ENCODE data around the gene IQCK.

GRCh38 chr16:19680881-19681340, 37.2 kb upstream of the IQCK start:
- TF ChIP-seq EP300 (IDR thresholded peaks at IDR 0.05) (no peak), CTCF (IDR thresholded peaks at IDR 0.05) (no peak), POLR2A (IDR thresholded peaks at IDR 0.05) (no peak)
